GM19043 (cell line): ENCODE data around the gene MSI2.

Source experiments
- ATAC-seq: cut with Tn5 transposase; IDR thresholded peaks from one replicate; pipeline ENCODE4 v1.9.1; 2021; ENCODE audit warnings: low read depth; ENCODE audit not compliant: unreplicated experiment

Gene MSI2

GRCh38 chr17:57513569-57513968, 257.2 kb downstream of the MSI2 start:
- ATAC-seq = no peak

GRCh38 chr17:57514614-57515013, 258.3 kb downstream of the MSI2 start:
- ATAC-seq = no peak

GRCh38 chr17:57515662-57516211, 259.4 kb downstream of the MSI2 start:
- no peak for ATAC-seq

- ATAC-seq = no peak
These were observed 260.2 kb downstream of the MSI2 start for GRCh38 chr17:57516290-57517230.

- ATAC-seq = no peak
These were observed 260.9 kb downstream of the MSI2 start for GRCh38 chr17:57517273-57517631.

GRCh38 chr17:57517632-57518456, 261.5 kb downstream of the MSI2 start:
- no peak for ATAC-seq

GRCh38 chr17:57518587-57519581, 262.6 kb downstream of the MSI2 start:
- no peak for ATAC-seq

- ATAC-seq = no peak
These were observed 263.5 kb downstream of the MSI2 start for GRCh38 chr17:57519800-57520199.

- no peak for ATAC-seq
These were observed 265.3 kb downstream of the MSI2 start for GRCh38 chr17:57521606-57522005.

GRCh38 chr17:57522042-57523005, 266.0 kb downstream of the MSI2 start:
- no peak for ATAC-seq

- ATAC-seq = no peak
These were observed 267.8 kb downstream of the MSI2 start for GRCh38 chr17:57523926-57524632.

GRCh38 chr17:57524839-57525568, 268.7 kb downstream of the MSI2 start:
- no peak for ATAC-seq

GRCh38 chr17:57527221-57528057, 271.1 kb downstream of the MSI2 start:
- ATAC-seq = no peak

GRCh38 chr17:57528058-57528451, 271.7 kb downstream of the MSI2 start:
- no peak for ATAC-seq

GRCh38 chr17:57530026-57530425, 273.7 kb downstream of the MSI2 start:
- no peak for ATAC-seq

- no peak for ATAC-seq
These were observed 274.2 kb downstream of the MSI2 start for GRCh38 chr17:57530508-57530907.

GRCh38 chr17:57531078-57531477, 274.8 kb downstream of the MSI2 start:
- no peak for ATAC-seq
